Lower leg skin (tissue), 4 donors: ENCODE results near the gene MYL12B. TPM values are rescaled to one million over a fixed set of nuclear protein-coding genes. Genes with fewer than 3 reads are reported as not detected.

ENCODE experiments used
- DNase-seq, 2 donors: peaks; one replicate each; pipeline ENCODE4 v3.0.0-alpha.2; 2019; ENCODE audit warnings: low spot score in 2 of 2
- H3K4me3 ChIP-seq: fragments of 200-600 bp; sonication (generic); 2 replicates; pipeline ENCODE4 v1.5.1; 2017; ENCODE audit warnings: mild to moderate bottlenecking, low read depth; ENCODE audit not compliant: poor library complexity, severe bottlenecking
- CTCF ChIP-seq, 3 donors: fragments of 450-650 bp; IDR thresholded peaks; one replicate each; pipeline ENCODE4 v1.5.1; 2016; ENCODE audit warnings: antibody characterized with exemption in 3 of 3, mild to moderate bottlenecking in 3 of 3, moderate library complexity in 2 of 3
- POLR2A ChIP-seq, 2 donors: fragments of 450-650 bp; IDR thresholded peaks; one replicate each; pipeline ENCODE4 v1.6.1; 2016 to 2017; ENCODE audit warnings: antibody characterized with exemption in 2 of 2, mild to moderate bottlenecking in 1 of 2, moderate library complexity in 1 of 2
- whole genome bisulfite sequencing, 2 donors: methylation state at CpG; one replicate each; pipeline ENCODE4 v1.1.5; 2018; 5-methylcytosine and 5-hydroxymethylcytosine counted together
- intact Hi-C: fragments of 100-400 bp; cut with DNase I; formaldehyde crosslinking; loops from one replicate; pipeline ENCODE4 v1.15.0; 2023; ENCODE audit warnings: low total_unique reads
- total RNA-seq, 4 donors: library from RNA; depleted of rRNA; stranded (reverse); fragments of >200 nt; gene quantifications; one replicate each; pipeline ENCODE4 v1.1.0, GENCODE V29; 2016

Gene MYL12B
- total RNA-seq, 4 donors from 2014 or later = 240 to 360 (median 286) TPM

GRCh38 chr18:3321133-3321812, 59.3 kb downstream of the MYL12B start:
- intact Hi-C loops = no loop called here
- 86 to 91% methylated on average over 3 of the region's 3 CpGs for WGBS, 2 donors
- TF ChIP-seq POLR2A (IDR thresholded peaks at IDR 0.05) = no peak
- no peak for TF ChIP-seq CTCF (IDR thresholded peaks at IDR 0.05)
- no peak overlapping the region for H3K4me3 ChIP-seq
- no peak for DNase-seq

- WGBS, 2 donors = 38 to 40% methylated on average over 4 of the region's 4 CpGs
- H3K4me3 ChIP-seq = no peak overlapping the region
- DNase-seq = no peak
- TF ChIP-seq CTCF (IDR thresholded peaks at IDR 0.05) = no peak
- no peak for TF ChIP-seq POLR2A (IDR thresholded peaks at IDR 0.05)
- intact Hi-C loops = no loop called here
Measured at GRCh38 chr18:3323900-3324299, 62.0 kb downstream of the MYL12B start.

Other genes starting within 250 kb of the MYL12B start
- gene LPIN2, start 249.0 kb upstream of the MYL12B start, total RNA-seq = 1 to 10 TPM; 4.2 to 8.6 (median 6.7) TPM
- gene MYOM1, start 42.2 kb upstream of the MYL12B start, total RNA-seq = 1 to 10 TPM in 3 of 4 donors, under 1 TPM in 1; 0.67 to 2.1 (median 1.5) TPM
- 100 to 1,000 TPM; 240 to 337 (median 294) TPM for gene MYL12A, start 14.3 kb upstream of the MYL12B start, total RNA-seq
- gene TGIF1, start 188.0 kb downstream of the MYL12B start, total RNA-seq = 100 to 1,000 TPM in 2 of 4 donors, 10 to 100 TPM in 2; 87.5 to 114 (median 106) TPM